ENCODE results near the gene GRIFIN.

DNA sequence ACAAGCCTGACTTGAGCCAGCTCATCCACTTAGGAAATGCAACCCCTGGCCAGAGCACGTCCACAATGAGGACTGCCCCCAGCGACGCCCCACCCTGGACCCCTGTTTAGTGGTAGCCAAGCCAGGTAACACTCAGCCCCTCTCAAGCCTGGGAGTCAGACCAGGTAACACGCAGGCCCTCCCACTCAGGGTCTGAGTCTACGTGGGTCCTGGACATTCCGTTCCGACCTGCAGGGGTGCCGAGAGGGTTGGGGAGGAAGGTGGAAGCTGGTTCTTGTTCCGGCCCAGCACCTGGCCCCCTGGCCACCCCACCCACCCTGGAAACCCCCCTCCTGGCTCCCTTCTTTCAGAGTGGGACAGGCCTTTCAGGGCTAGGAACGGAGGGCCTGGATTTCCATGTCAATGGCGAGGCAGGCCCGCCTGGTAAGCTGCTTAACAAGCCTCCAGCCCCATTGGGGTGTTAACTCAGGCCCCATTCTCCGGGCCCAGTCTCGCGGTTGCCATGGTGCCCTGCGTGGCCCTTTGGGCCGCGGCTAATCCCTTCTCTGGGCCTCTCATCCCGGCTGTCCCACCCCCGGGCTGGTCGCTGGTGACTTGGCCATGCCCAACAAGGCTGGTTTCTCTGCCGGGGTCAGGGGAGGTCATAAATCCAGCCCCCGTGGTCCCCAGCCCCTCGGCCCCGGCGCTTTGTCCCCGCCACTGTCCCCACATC, 23.7 kb upstream of the GRIFIN start:
- no peak for TF ChIP-seq CTCF (IDR thresholded peaks at IDR 0.05)
- no peak for TF ChIP-seq POLR2A (IDR thresholded peaks at IDR 0.05)
